ENCODE measurements around the gene TTLL10.

DNA sequence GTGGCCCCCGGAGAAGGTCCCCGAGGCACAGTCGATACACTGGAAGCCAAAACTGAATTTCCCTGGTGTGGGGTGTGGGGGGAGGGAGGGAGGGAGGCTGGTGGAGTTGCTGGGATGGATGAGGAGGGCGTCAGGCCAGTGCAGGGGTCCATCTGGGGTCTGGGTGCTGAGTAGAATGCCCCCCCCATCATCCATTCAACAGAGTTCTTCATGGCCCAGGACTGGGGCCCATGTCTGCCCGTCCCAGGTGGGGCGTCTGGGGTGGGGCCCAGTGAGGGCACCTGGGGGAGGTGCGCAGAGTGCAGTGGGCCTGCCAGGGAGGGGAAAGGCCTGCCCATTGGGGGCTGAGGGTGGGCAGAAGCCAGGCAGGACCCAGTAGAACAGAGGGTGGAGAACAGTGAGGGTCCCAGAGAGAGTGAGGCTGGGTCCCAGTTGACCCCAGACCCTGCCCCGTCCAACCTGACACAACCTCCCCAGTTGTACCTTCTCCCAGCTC, 30.8 kb downstream of the TTLL10 start:
- TF ChIP-seq, protein P1, sequence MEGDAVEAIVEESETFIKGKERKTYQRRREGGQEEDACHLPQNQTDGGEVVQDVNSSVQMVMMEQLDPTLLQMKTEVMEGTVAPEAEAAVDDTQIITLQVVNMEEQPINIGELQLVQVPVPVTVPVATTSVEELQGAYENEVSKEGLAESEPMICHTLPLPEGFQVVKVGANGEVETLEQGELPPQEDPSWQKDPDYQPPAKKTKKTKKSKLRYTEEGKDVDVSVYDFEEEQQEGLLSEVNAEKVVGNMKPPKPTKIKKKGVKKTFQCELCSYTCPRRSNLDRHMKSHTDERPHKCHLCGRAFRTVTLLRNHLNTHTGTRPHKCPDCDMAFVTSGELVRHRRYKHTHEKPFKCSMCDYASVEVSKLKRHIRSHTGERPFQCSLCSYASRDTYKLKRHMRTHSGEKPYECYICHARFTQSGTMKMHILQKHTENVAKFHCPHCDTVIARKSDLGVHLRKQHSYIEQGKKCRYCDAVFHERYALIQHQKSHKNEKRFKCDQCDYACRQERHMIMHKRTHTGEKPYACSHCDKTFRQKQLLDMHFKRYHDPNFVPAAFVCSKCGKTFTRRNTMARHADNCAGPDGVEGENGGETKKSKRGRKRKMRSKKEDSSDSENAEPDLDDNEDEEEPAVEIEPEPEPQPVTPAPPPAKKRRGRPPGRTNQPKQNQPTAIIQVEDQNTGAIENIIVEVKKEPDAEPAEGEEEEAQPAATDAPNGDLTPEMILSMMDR (IDR thresholded peaks at IDR 0.05; ENCODE audit: insufficient read depth, low read depth, low read length), result no peak
- TF ChIP-seq EZH2 (IDR thresholded peaks at IDR 0.05; ENCODE audit: insufficient read depth, low read length), result no peak

Measured in astrocyte (in vitro differentiated cells and primary cell).